Head of caudate nucleus (tissue), 42 donors: ENCODE results near the gene CTNNA1.
A peak's percentile ranks its signal among the peaks of the same experiment; 100 is the strongest.

Source experiments
- DNase-seq, 42 donors: peaks; one replicate each; pipeline versions ENCODE4 v3.0.0 to v3.0.0-alpha.2; 2020 to 2021; ENCODE audit warnings: mixed read lengths in 7 of 42
- intact Hi-C: fragments of 100-400 bp; cut with DNase I; formaldehyde crosslinking; loops from one replicate; pipeline ENCODE4 v1.15.0; 2022

Gene CTNNA1

DNA sequence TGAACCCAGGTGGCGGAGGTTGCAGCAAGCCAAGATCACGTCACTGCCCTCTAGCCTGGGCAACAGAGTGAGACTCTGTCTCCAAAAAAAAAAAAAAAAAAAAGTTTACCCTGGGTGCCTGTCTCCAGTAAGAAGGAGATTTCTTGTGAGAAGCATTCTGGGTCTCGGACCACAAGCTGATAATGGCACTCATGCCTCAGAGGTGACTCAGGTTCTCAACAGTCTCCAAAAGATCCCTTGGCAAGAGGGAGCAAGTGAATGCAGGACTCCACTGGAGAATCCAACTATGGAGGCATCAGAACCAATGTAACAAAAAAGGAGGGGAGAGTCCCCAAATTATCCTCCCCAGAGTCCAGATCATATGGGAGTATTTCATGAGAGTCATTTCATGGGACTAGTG lies 227.9 kb downstream of the CTNNA1 start:
- peak in 2 of 42 donors; percentile 17 to 21 for DNase-seq
- intact Hi-C loops, result no loop called here

DNA sequence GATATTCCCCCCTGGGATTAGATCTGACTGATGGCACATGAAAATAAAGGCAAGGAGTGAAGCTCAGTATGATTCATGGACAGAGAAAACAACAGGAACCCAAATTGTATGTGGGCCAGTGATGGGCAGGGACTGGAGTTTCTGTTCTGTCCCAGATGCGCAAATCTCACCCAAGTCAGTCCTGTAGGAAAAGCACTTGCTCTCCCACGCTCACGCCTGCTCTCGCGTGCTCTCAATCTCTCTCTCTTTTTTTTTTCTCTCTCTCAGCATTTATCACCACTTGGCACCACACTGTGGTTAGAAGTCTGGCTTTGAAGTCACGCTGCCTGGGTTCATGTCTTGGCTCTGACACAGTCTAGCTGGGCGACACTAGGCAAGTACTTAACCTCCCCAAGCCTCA lies 228.4 kb downstream of the CTNNA1 start:
- peak in 3 of 42 donors; percentile 25 to 43 (median 37) for DNase-seq
- intact Hi-C loops, result no loop called here

DNA sequence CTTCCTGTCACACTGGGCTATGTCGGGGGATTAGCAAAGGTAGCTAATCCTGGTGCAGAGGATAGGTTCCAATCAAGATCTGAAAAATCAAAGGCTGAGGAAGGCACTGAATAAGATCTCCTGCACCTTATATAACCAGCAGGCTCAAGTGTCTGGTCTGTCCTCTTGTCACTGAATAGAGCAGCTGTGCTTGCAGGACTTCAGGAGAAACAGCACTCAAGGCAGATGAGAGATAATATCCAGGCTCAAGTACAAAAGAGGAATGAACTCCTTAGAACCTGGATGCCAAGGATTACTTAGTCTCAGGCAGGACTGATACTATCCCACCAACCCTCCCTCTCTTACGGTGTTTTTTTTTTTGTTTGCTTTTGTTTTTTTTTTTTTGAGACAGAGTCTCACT lies 230.8 kb downstream of the CTNNA1 start:
- peak in 2 of 42 donors; percentile 31 to 32 for DNase-seq
- intact Hi-C loops, result no loop called here
